Activated naive CD4-positive, alpha-beta T cell treated with anti-CD3 and anti-CD28 coated beads, Interleukin-2, amount 50 U/mL, for 72 hours (primary cell): ENCODE data around the gene COPB2. TPM values are rescaled to one million over a fixed set of nuclear protein-coding genes. Genes with fewer than 3 reads are reported as not detected.
"Not testable (repeated sequence)": the region's sequence is repeated elsewhere in the genome, so short reads cannot be mapped to it uniquely, and the experiment has no call there.

Experiments used
- ATAC-seq, 2 donors: fragments of 150-1000 bp; cut with Tn5 transposase; 2 replicates each; pipeline ENCODE4 v1.10.0; 2021; ENCODE audit warnings: mild to moderate bottlenecking in 2 of 2, moderate library complexity in 2 of 2
- DNase-seq, 2 donors: peaks; one replicate each; pipeline ENCODE4 v3.0.0; 2021 to 2022; ENCODE audit warnings: low spot score in 2 of 2
- H3K27ac Mint-ChIP-seq, 2 donors: one replicate each; pipeline ENCODE4 v1.8.0; 2022; ENCODE audit warnings: mild to moderate bottlenecking in 2 of 2, mixed read lengths in 2 of 2
- H3K36me3 Mint-ChIP-seq, 2 donors: one replicate each; pipeline ENCODE4 v1.8.0; 2022; ENCODE audit warnings: mixed read lengths in 2 of 2
- H3K9me3 Mint-ChIP-seq, 2 donors: one replicate each; pipeline ENCODE4 v1.8.0; 2022; ENCODE audit warnings: mixed read lengths in 2 of 2
- total RNA-seq, 2 donors: library from RNA; stranded (reverse); gene quantifications; one replicate each; pipeline ENCODE4 v1.2.3, GENCODE V29; 2022

Gene COPB2
- total RNA-seq, 2 donors from 2014 or later: 96.0 to 101 TPM

DNA sequence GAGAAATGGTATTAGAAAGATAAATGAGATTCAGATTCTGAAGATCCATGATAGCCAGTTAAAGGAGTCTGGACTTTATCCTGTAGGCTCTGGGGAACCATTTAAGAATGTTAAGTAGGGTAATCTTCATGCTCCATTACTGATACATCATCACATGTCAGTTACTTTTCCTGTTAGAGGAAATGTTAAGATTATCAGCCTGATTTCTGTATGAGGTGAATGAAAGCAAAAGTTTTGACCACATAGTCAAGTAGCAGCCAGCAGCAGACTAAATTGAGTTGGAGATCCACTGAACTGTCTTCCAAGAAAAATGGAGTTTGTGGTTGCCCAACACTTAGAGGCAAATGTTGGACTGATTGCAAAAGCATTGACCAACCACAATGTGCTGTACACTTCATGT lies 4.7 kb upstream of the COPB2 start:
- H3K27ac Mint-ChIP-seq: no peak overlapping the region
- H3K36me3 Mint-ChIP-seq: peaks cover 6 to 9% of the 10 kb centered on the region in 2 donors
- no peaks in the 10 kb centered on the region for H3K9me3 Mint-ChIP-seq
- DNase-seq (no peak), ATAC-seq (no peak)

DNA sequence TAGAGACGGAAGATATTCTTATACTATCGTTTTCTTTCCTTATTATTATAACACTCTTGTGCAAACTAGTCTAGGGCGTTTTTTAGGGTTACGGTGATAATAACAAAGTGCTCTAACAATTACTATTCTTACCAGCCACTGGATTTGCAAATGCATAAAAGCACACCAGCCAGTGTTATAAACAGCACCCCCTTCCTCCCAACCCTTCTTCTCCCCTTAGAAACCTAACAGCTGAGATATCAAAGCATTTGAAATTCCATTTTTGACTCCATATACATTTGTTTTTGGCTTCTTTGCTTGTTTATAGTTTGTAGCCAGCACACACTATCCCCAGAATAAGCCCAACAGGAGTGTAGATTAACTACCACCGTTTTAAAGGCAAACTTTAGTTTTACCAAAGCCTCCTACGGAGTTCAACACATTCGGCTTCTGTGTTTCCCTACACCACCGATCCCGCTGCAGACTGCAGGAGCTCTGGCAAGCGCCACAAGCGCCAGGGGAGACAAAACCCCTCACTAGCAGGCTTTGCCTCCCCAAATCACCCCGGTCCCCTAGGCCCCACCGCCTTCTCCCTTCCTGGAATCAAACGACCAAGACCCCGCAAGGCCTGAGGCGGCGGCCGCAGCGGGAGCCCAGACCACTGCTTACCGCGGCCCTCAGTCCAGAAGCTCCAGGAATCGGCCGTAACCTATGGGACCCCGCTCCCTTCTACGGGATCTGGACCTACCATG lies 461 bp downstream of the COPB2 start:
- Mint-ChIP-seq H3K9me3 (no peaks in the 10 kb centered on the region), H3K36me3 (peaks cover 6 to 13% of the 10 kb centered on the region in 2 donors), H3K27ac (peak overlapping the region; percentile 99)
- ATAC-seq: peak in 1 of 2 donors; percentile 23
- DNase-seq: no peak

- no peak for DNase-seq
- Mint-ChIP-seq H3K36me3 (peaks cover 6 to 13% of the 10 kb centered on the region in 2 donors), H3K9me3 (no peaks in the 10 kb centered on the region), H3K27ac (peak overlapping the region; percentile 55 to 99)
- ATAC-seq: no peak
These were observed 1.4 kb downstream of the COPB2 start for GRCh38 chr3:139388077-139388476.

- peak overlapping the region in 1 of 2 donors; percentile 43 for H3K27ac Mint-ChIP-seq
These were observed 7.2 kb downstream of the COPB2 start for GRCh38 chr3:139382291-139382690.

DNA sequence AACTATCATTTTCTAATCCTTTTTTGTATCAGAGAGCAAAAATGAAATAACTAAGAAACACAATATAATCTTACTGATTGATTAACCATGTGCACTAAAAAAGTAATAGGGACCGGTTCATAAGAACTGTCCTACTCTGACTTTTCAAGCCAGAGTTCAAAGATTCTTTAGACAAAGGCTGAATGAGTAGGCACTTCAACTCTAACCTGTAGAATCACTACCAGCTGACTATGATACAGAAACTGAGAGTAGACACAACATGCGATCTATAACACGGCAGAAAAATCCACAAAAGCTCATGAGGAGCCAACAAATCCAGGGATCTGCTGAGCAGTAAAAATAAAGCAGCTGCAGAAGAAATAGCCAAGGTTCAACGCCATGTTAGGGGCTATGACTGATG lies 8.9 kb downstream of the COPB2 start:
- Mint-ChIP-seq H3K27ac (peak overlapping the region in 1 of 2 donors; percentile 79), H3K36me3 (peaks cover under 1 to 42% of the 10 kb centered on the region in 2 donors), H3K9me3 (no peaks in the 10 kb centered on the region)
- DNase-seq (no peak), ATAC-seq (peak in 1 of 2 donors; percentile 48)

More at GRCh38 chr3:139382291-139382690, 7.2 kb downstream of the COPB2 start:
- not testable (repeated sequence) for H3K9me3 Mint-ChIP-seq, DNase-seq
- peak; percentile 63 to 84 for ATAC-seq
- peaks cover 0 to 38% of the 10 kb centered on the region in 2 donors for H3K36me3 Mint-ChIP-seq

GRCh38 chr3:139378587-139379241 lies 10.7 kb downstream of the COPB2 start:
- Mint-ChIP-seq H3K9me3 (no peaks in the 10 kb centered on the region), H3K36me3 (peaks cover 4 to 44% of the 10 kb centered on the region in 2 donors), H3K27ac (no peak overlapping the region)
- ATAC-seq: no peak
- DNase-seq: no peak

DNA sequence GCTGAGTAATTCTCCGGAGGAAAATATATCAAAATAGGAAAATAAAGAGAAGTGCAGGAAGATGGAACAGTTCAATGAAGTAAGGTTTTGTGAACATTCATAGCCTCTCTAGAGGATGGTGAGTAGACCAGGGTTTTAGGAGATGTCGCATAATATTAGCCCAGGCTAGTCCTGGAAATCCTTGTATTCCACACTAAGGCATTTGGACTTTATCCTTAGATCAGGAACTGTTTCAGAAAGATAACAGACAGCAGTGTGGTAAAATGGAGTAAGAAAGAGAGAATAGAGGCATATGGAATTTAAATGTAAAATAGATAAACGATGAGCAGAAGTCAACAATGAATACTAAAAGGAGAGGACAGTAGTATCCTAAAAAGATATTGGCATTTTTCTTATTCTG lies 12.1 kb downstream of the COPB2 start:
- Mint-ChIP-seq H3K36me3 (peaks cover 4 to 44% of the 10 kb centered on the region in 2 donors), H3K9me3 (no peaks in the 10 kb centered on the region), H3K27ac (no peak overlapping the region)
- no peak for ATAC-seq
- DNase-seq: no peak

- peaks cover 14 to 17% of the 10 kb centered on the region in 2 donors for H3K36me3 Mint-ChIP-seq
These were observed 15.3 kb downstream of the COPB2 start for GRCh38 chr3:139374099-139374498.

GRCh38 chr3:139364549-139364948 lies 24.9 kb downstream of the COPB2 start:
- DNase-seq (no peak), ATAC-seq (no peak)
- peak overlapping the region in 1 of 2 donors; percentile 1 for H3K27ac Mint-ChIP-seq
- H3K36me3 Mint-ChIP-seq: peaks cover 11 to 32% of the 10 kb centered on the region in 2 donors
- H3K9me3 Mint-ChIP-seq: no peaks in the 10 kb centered on the region

More at GRCh38 chr3:139374099-139374498, 15.3 kb downstream of the COPB2 start:
- no peak overlapping the region for H3K27ac Mint-ChIP-seq
- no peaks in the 10 kb centered on the region for H3K9me3 Mint-ChIP-seq
- DNase-seq: no peak
- no peak for ATAC-seq

DNA sequence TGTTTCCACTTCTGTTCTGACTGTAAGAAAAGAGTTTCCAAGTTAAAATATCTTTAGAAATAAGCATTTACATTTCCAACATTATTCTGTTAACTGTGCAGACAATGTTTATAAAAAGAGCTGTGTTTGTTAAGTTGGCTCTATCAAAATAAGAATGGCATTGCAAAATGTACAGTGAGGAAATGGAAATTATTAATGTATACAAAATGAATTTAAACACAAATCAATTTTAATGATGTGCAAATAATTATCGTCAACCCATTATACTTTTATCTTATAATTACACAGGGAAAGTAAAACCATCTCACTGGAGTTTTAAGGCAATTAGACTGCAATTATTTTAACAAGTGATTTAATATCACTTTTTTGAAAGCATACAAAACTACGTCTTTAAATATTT lies 28.2 kb downstream of the COPB2 start:
- Mint-ChIP-seq H3K27ac (no peak overlapping the region), H3K36me3 (peaks cover 18 to 51% of the 10 kb centered on the region in 2 donors), H3K9me3 (peaks cover 0 to 4% of the 10 kb centered on the region in 2 donors)
- no peak for ATAC-seq
- no peak for DNase-seq

- Mint-ChIP-seq H3K27ac (peak overlapping the region in 1 of 2 donors; percentile 74), H3K36me3 (peaks cover 24 to 64% of the 10 kb centered on the region in 2 donors), H3K9me3 (peaks cover 0 to 4% of the 10 kb centered on the region in 2 donors)
- no peak for DNase-seq
- no peak for ATAC-seq
These were observed 30.4 kb downstream of the COPB2 start for GRCh38 chr3:139358841-139359562.

GRCh38 chr3:139357899-139358298 lies 31.5 kb downstream of the COPB2 start:
- peak overlapping the region; percentile 74 to 88 for H3K27ac Mint-ChIP-seq
- DNase-seq: peak in 1 of 2 donors; percentile 31
- ATAC-seq: peak; percentile 97 to 99
- H3K36me3 Mint-ChIP-seq: peaks cover 24 to 64% of the 10 kb centered on the region in 2 donors
- peaks cover 0 to 4% of the 10 kb centered on the region in 2 donors for H3K9me3 Mint-ChIP-seq

DNA sequence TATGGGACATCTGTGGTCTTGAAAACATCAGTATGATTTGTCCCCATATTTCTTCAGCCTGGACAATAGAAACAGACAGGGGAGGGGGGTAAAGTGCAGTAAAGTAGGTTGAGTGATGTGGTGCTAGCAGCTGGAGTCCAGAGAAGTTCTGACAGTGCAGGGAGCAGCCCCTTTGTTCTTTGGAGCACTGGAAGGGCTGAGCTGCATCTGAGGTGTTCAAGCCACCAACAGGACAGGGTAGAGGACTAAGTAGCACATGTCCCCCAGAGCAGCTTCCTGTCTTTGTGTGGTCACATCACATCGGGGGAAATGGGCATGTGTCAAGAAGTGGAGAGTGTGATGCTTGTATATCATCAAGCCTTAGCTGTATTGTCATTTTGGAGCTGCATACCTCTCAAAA lies 33.6 kb downstream of the COPB2 start:
- H3K27ac Mint-ChIP-seq: peak overlapping the region in 1 of 2 donors; percentile 64
- H3K9me3 Mint-ChIP-seq: peaks cover 0 to 4% of the 10 kb centered on the region in 2 donors
- ATAC-seq (peak in 1 of 2 donors; percentile 28), DNase-seq (no peak)
- H3K36me3 Mint-ChIP-seq: peaks cover 25 to 61% of the 10 kb centered on the region in 2 donors

DNA sequence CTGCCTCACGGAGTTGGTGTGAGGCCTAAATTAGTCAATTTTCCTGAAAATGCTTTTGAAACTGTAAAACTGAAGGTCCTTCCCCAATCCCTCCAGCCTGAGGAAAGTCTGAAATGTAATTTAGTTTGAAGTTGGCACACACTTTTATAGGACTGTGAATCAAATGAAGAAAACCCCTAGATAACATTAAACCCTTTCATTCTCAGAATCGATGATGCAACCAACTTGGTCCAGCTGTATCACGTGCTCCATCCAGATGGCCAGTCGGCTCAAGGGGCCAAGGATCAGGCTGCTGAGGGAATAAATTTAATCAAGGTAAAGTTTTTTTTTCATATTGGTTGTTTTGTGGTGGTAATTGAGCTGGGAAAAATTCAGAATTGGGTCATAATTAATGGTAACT lies 34.0 kb downstream of the COPB2 start:
- H3K36me3 Mint-ChIP-seq: peaks cover 29 to 57% of the 10 kb centered on the region in 2 donors
- H3K9me3 Mint-ChIP-seq: peaks cover 0 to 4% of the 10 kb centered on the region in 2 donors
- DNase-seq: no peak
- H3K27ac Mint-ChIP-seq: peak overlapping the region; percentile 45 to 64
- no peak for ATAC-seq

DNA sequence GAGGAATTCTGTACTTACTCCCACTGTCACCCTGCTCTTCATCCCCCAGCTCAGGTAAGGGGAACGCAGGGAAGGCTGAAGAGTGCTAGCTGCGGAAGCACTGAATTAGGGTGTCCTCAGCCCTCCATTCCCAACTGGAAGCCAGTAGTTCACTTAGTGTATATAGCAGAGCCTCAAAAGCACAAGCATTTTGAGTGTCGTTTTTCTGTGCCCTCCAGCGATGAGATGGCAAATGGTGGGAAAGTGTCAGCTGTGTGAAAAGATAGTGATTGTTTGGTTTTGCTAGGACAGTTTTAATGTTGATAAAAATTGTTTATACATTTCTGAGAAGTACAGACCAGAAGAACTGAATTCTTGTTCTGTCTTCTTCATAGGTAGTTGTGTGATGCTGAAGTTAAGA lies 34.8 kb downstream of the COPB2 start:
- H3K27ac Mint-ChIP-seq: no peak overlapping the region
- ATAC-seq (no peak), DNase-seq (no peak)
- H3K9me3 Mint-ChIP-seq: peaks cover 0 to 4% of the 10 kb centered on the region in 2 donors
- H3K36me3 Mint-ChIP-seq: peaks cover 23 to 50% of the 10 kb centered on the region in 2 donors

GRCh38 chr3:139353920-139354556 lies 35.4 kb downstream of the COPB2 start:
- Mint-ChIP-seq H3K9me3 (peaks cover 0 to 4% of the 10 kb centered on the region in 2 donors), H3K36me3 (peaks cover 23 to 44% of the 10 kb centered on the region in 2 donors), H3K27ac (no peak overlapping the region)
- no peak for ATAC-seq
- no peak for DNase-seq
